SK-N-MC (cell line): ENCODE results near the gene LRATD1.
A peak's percentile ranks its signal among the peaks of the same experiment; 100 is the strongest.

Experiments
- DNase-seq: peaks from one replicate; pipeline ENCODE4 v3.0.0-alpha.2; 2011; ENCODE audit warnings: low read depth, low spot score
- H3K27ac ChIP-seq: fragments of 200-600 bp; sonication (generic); 2 replicates; pipeline ENCODE4 v1.5.1; 2016; ENCODE audit warnings: mixed run types
- H3K36me3 ChIP-seq: fragments of 200-600 bp; sonication (generic); 2 replicates; pipeline ENCODE4 v1.6.1; 2017; ENCODE audit warnings: antibody characterized with exemption, low read length, mixed read lengths; ENCODE audit not compliant: insufficient read depth
- H3K4me3 ChIP-seq: fragments of 200-600 bp; sonication (generic); 2 replicates; pipeline ENCODE4 v1.5.1; 2016
- H3K9ac ChIP-seq: fragments of 200-600 bp; sonication (generic); 2 replicates; pipeline ENCODE4 v1.8.0; 2017; ENCODE audit warnings: mixed run types, mixed read lengths; ENCODE audit not compliant: insufficient read length
- H3K9me3 ChIP-seq: fragments of 200-600 bp; sonication (generic); 2 replicates; pipeline ENCODE4 v1.6.1; 2017; ENCODE audit warnings: low read depth, mild to moderate bottlenecking, antibody characterized with exemption, low read length, moderate library complexity, mixed read lengths
- EZH2 ChIP-seq: fragments of 200-600 bp; sonication (generic); IDR thresholded peaks from one replicate; pipeline ENCODE4 v1.6.1; 2017; ENCODE audit warnings: antibody characterized with exemption
- FOXP2 ChIP-seq: optimal IDR thresholded peaks from 2 replicates; pipeline ENCODE3; 2011; ENCODE audit warnings: mild to moderate bottlenecking, moderate library complexity; ENCODE audit not compliant: insufficient read depth; ENCODE audit errors: extremely low read length, control extremely low read depth
- POLR2AphosphoS5 ChIP-seq: IDR thresholded peaks from 2 replicates; pipeline ENCODE4 v1.6.1; 2012; ENCODE audit warnings: mild to moderate bottlenecking, low read depth, low read length, borderline replicate concordance

Gene LRATD1, protein sequence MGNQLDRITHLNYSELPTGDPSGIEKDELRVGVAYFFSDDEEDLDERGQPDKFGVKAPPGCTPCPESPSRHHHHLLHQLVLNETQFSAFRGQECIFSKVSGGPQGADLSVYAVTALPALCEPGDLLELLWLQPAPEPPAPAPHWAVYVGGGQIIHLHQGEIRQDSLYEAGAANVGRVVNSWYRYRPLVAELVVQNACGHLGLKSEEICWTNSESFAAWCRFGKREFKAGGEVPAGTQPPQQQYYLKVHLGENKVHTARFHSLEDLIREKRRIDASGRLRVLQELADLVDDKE

DNA sequence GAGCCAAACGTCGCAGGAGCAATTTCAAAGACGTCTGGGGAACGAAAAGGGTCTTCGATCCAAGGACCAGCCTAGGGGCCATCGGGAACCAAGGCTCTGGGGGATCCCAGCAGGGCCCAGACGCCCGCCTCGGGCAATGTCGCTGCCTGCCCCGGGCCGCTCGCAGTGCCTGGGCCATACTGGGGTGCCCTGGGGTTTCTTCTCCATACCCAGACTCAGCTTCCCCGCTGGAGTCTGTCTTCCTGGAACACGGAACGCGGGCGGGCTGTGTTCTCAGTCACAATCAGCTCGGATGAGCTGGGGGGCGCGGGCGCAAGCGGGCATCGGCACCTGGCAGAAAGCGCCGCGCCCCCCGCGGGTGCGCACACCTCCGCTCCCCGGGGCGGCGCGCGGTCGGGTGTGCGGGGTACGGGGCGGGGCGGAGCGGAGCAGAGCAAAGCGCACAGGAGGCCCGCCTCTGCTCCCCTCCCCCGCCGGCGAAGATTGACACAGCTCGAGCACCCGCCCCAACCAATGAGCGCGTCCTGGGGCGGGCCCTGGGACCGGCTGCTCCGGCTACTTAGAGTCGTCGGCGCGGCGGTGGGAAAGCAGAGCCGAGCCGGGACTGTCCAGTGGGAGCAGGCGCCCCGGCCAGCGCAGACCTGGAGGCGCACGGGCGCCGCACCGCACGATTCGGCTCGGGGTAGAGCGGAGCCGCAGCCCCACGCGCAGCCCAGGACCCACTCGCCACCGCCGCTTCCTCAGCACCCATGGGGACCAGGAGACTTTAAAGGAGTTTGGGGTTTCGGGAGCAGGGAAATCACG is at the start of gene LRATD1:
Gene LRATD1, plus strand, starts transcription at position 585 of the 804 bp plus-strand sequence. CDS start 1,263 bp downstream, outside the sequence.
- TF ChIP-seq FOXP2, result no peak
- TF ChIP-seq POLR2AphosphoS5, result no peak
- TF ChIP-seq EZH2, result peak; percentile 88
- Histone ChIP-seq H3K9me3 (no peaks in the 10 kb centered on the region), H3K36me3 (no peaks in the 10 kb centered on the region), H3K27ac (no peak within 1 kb of the TSS), H3K9ac (no peak within 1 kb of the TSS), H3K4me3 (peak within 1 kb of the TSS; percentile 64)
- no peak for DNase-seq

DNA sequence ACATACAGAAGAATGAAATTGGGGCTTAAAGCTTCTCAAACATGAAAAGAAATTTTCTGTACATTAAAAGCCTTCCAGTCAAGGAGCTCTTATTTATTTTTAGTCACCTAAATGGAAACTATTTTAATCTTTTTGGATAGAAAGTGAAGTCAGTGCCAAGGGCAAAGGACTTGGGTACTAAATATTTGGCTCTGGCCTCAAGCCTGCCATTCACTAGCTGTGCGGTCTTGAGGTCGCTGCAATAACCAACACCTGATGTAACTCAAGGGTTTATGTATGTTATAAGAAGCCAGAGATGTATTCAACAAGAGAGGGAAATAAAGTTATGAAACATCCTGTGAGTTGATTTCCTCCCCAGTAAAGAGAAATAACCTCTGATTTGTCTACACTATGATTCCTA is 49.5 kb upstream of the LRATD1 start:
- Histone ChIP-seq H3K27ac (no peak overlapping the region), H3K9ac (no peak overlapping the region), H3K36me3 (no peaks in the 10 kb centered on the region), H3K4me3 (no peak overlapping the region), H3K9me3 (no peaks in the 10 kb centered on the region)
- no peak for DNase-seq
- TF ChIP-seq EZH2, result no peak
- TF ChIP-seq POLR2AphosphoS5, result no peak
- TF ChIP-seq FOXP2, result no peak

DNA sequence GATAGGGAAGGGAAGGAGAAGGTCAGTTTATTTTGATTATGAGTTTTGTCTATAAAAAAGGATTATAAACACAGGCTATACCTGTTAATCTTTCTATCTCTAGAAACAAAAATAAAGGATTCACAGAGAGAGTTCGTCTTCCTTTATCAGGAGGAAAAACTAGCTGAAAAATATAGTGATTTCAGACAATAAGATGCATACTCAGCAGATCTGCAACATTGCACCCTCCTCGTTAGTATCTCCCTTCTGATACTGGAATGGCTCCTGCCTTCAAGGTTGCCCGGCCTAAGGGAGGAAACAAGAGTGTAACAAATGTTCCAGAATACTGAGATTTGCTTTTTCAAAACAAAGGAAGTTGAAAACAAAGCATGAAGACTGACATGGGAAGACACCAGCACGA is 48.7 kb upstream of the LRATD1 start:
- DNase-seq, result no peak
- Histone ChIP-seq H3K4me3 (no peak overlapping the region), H3K9ac (no peak overlapping the region), H3K9me3 (no peaks in the 10 kb centered on the region), H3K27ac (no peak overlapping the region), H3K36me3 (no peaks in the 10 kb centered on the region)
- TF ChIP-seq POLR2AphosphoS5 (no peak), FOXP2 (no peak), EZH2 (no peak)

DNA sequence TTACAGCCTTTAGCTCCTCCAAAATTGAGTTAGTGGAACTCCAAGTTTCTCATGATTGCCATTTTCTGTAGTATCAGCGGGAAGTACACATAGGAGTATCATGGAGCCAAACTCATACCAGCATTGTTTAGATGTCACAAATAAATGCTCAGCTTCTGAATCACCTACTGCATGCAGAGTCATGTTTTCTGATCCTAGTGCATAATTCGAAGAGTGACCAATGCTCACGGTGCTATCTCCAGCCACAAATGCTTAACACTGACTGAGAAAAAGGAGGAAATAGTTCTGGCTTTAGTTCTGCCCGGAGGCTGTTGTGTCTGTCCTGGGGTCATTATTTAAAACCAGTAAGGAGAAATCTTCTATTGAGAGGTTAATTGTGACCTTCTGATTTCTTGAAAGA is 45.4 kb upstream of the LRATD1 start:
- no peak for DNase-seq
- no peaks in the 10 kb centered on the region for H3K9me3 ChIP-seq
- H3K4me3 ChIP-seq, result no peak overlapping the region
- H3K36me3 ChIP-seq, result no peaks in the 10 kb centered on the region
- no peak overlapping the region for H3K27ac ChIP-seq
- no peak overlapping the region for H3K9ac ChIP-seq
- TF ChIP-seq POLR2AphosphoS5, result no peak
- TF ChIP-seq FOXP2, result no peak
- no peak for TF ChIP-seq EZH2

DNA sequence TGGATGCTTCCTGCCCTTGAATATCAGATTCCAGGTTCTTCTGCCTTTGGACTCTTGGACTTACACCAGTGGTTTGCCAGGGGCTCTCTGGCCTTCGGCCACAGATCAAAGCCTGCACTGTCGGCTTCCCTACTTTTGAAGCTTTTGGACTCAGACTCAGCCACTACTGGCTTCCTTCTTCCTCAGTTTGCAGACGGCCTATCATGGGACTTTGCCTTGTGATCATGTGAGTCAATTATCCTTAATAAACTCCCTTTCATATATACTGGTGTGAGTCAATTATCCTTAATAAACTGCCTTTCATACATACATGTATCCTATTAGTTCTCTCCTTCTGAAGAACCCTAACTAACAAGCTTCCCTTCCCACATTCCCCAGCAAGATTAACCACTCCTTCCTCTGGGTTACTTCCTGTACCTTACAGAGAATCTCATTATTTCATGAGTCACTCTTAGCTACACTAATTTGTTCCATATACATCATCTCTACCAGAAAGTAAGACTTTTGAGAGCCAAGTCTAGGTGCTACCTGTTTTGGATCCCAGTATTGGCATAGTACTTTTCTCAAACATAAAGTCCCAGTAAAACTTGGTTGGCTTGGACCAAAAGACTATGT is 31.3 kb upstream of the LRATD1 start:
- TF ChIP-seq POLR2AphosphoS5 (no peak), FOXP2 (no peak), EZH2 (no peak)
- Histone ChIP-seq H3K4me3 (no peak overlapping the region), H3K9me3 (no peaks in the 10 kb centered on the region), H3K27ac (no peak overlapping the region), H3K36me3 (no peaks in the 10 kb centered on the region), H3K9ac (no peak overlapping the region)
- no peak for DNase-seq

DNA sequence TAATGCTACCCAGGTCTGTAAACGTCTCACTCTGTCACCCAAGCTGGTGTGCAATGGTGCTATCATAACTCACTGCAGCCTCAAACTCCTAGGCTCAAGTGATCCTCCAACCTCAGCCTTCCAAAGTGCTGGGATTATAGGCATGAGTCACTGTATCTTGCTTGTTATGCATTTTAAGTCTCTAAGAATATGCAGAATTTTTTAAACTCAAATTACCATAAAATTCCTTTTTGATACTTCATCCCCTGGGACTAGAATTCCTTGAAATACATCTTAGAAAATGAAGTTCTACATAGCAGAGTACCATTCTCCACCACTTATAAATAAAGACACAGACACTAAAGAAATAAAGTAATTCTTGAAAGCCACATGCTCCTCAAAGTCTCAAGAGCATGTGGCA is 30.2 kb upstream of the LRATD1 start:
- TF ChIP-seq POLR2AphosphoS5 (no peak), FOXP2 (no peak), EZH2 (no peak)
- no peak for DNase-seq
- H3K9me3 ChIP-seq, result no peaks in the 10 kb centered on the region

DNA sequence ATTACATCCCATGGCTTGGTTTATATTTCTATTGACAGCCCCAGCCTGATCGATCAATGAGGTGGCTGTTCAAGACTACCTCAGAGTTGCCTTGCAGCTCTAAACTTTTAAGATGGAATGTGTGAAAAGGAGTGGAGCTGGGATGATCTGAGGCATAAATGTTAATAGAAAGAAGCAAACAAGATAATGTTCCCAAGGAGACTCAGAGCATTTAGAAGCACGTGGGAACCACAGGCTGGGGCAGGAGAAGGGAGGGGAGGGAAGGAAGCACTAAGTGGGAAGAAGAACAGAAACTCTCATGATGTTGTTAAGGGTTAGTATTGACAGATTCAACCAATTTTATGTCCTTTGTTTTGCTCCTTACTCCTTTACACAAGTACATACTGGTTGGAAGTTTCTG is 28.8 kb upstream of the LRATD1 start:
- H3K4me3 ChIP-seq, result no peak overlapping the region
- DNase-seq, result no peak
- no peak overlapping the region for H3K27ac ChIP-seq
- no peak overlapping the region for H3K9ac ChIP-seq
- no peaks in the 10 kb centered on the region for H3K9me3 ChIP-seq
- TF ChIP-seq POLR2AphosphoS5, result no peak
- no peak for TF ChIP-seq EZH2
- TF ChIP-seq FOXP2, result no peak
- no peaks in the 10 kb centered on the region for H3K36me3 ChIP-seq

More for the DNA sequence above, 30.2 kb upstream of the LRATD1 start:
- Histone ChIP-seq H3K4me3 (no peak overlapping the region), H3K27ac (no peak overlapping the region), H3K9ac (no peak overlapping the region), H3K36me3 (no peaks in the 10 kb centered on the region)

DNA sequence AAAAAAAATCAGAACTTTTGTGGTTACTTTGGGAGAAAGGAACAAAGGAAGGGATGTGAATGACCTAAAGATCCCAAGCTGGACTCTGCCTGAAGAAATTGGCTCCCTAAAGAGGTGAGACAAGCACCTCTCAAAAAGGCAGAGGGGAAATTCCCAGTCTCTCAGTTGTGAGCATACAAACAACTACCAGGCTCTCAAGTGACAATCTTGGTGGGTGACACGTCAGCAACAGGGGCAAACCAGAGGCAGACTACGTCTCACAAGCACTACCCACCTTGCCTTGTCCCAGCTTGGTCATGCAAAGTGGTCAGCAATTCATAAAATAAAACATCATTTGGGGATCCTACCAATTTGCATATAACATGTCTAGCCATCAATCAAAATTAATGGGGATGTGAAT is 24.3 kb upstream of the LRATD1 start:
- Histone ChIP-seq H3K9me3 (no peaks in the 10 kb centered on the region), H3K27ac (no peak overlapping the region), H3K36me3 (no peaks in the 10 kb centered on the region), H3K9ac (no peak overlapping the region), H3K4me3 (no peak overlapping the region)
- no peak for TF ChIP-seq POLR2AphosphoS5
- no peak for DNase-seq
